Endothelial cell (in vitro differentiated cells): ENCODE results near the gene GPN2. TPM values are rescaled to one million over a fixed set of nuclear protein-coding genes. Genes with fewer than 3 reads are reported as not detected.
"Not testable (repeated sequence)": the region's sequence is repeated elsewhere in the genome, so short reads cannot be mapped to it uniquely, and the experiment has no call there.

Source experiments
- DNase-seq: peaks from one replicate; pipeline ENCODE4 v3.0.0; 2021; ENCODE audit warnings: low spot score
- H3K27ac Mint-ChIP-seq: one replicate; pipeline ENCODE4 v1.8.0; 2021; ENCODE audit warnings: mixed read lengths, inconsistent platforms; ENCODE audit not compliant: unreplicated experiment
- H3K27me3 Mint-ChIP-seq: one replicate; pipeline ENCODE4 v1.8.0; 2021; ENCODE audit warnings: mild to moderate bottlenecking, moderate library complexity, mixed read lengths, inconsistent platforms; ENCODE audit not compliant: unreplicated experiment
- H3K36me3 Mint-ChIP-seq: one replicate; pipeline ENCODE4 v1.8.0; 2021; ENCODE audit warnings: mild to moderate bottlenecking, low read depth, mixed read lengths, inconsistent platforms; ENCODE audit not compliant: unreplicated experiment
- H3K4me1 Mint-ChIP-seq: one replicate; pipeline ENCODE4 v1.8.0; 2021; ENCODE audit warnings: mild to moderate bottlenecking, mixed read lengths, inconsistent platforms; ENCODE audit not compliant: unreplicated experiment
- H3K4me3 Mint-ChIP-seq: one replicate; pipeline ENCODE4 v1.8.0; 2021; ENCODE audit warnings: mild to moderate bottlenecking, mixed read lengths, inconsistent platforms; ENCODE audit not compliant: unreplicated experiment
- H3K9me3 Mint-ChIP-seq: one replicate; pipeline ENCODE4 v1.8.0; 2021; ENCODE audit warnings: mixed read lengths, inconsistent platforms; ENCODE audit not compliant: unreplicated experiment
- total RNA-seq: library from RNA; stranded (reverse); fragmentation: NEBNext Ultra II Directional; extraction: Animal tissue kit (Norgen Biotek cat#: 25700); gene quantifications from one replicate; pipeline ENCODE4 v1.2.1, GENCODE V29; 2021; ENCODE audit not compliant: unreplicated experiment
- TF ChIP-seq, protein P1 (sequence below): fragments of 200-600 bp; sonication (generic); IDR thresholded peaks from one replicate; pipeline ENCODE4 v1.5.0; 2021; ENCODE audit warnings: antibody characterized with exemption; ENCODE audit not compliant: unreplicated experiment

The GPN2 gene
- total RNA-seq, 1 donor from 2014 or later, result 31.4 TPM

DNA sequence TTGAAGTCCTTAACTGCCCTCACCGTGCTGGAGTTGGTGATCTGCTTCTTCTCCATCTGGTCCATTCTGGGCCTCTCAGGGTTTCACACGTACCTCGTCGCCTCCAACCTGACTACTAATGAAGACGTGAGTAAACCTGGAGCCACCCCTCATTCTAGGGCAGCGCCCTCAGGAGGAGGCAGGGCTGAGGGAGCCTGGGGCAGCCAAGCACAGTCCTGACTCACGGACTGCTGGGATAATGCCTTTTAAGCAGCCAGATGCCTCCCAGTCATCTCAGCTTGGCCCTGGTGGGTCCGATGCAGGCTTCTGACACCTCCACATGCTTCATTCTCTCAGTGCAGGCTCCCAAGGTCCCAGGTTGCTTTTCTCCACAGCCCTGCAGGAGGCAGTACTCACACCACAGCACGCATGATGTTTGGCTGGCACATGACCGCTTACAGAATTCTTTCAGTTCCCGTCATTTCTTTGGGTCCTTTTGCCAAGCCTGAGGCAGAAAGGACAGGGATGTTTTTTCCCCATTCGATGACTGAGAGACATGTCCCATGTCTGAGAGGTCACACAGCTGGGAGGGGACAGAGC, 38.9 kb downstream of the GPN2 start:
- H3K9me3 Mint-ChIP-seq, result no peaks in the 10 kb centered on the region
- no peak overlapping the region for H3K27ac Mint-ChIP-seq
- TF ChIP-seq, protein P1, sequence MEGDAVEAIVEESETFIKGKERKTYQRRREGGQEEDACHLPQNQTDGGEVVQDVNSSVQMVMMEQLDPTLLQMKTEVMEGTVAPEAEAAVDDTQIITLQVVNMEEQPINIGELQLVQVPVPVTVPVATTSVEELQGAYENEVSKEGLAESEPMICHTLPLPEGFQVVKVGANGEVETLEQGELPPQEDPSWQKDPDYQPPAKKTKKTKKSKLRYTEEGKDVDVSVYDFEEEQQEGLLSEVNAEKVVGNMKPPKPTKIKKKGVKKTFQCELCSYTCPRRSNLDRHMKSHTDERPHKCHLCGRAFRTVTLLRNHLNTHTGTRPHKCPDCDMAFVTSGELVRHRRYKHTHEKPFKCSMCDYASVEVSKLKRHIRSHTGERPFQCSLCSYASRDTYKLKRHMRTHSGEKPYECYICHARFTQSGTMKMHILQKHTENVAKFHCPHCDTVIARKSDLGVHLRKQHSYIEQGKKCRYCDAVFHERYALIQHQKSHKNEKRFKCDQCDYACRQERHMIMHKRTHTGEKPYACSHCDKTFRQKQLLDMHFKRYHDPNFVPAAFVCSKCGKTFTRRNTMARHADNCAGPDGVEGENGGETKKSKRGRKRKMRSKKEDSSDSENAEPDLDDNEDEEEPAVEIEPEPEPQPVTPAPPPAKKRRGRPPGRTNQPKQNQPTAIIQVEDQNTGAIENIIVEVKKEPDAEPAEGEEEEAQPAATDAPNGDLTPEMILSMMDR, result no peak
- H3K36me3 Mint-ChIP-seq, result peaks cover 33% of the 10 kb centered on the region
- no peaks in the 10 kb centered on the region for H3K4me1 Mint-ChIP-seq
- no peak overlapping the region for H3K4me3 Mint-ChIP-seq
- DNase-seq, result no peak
- H3K27me3 Mint-ChIP-seq, result peaks cover 5% of the 10 kb centered on the region

DNA sequence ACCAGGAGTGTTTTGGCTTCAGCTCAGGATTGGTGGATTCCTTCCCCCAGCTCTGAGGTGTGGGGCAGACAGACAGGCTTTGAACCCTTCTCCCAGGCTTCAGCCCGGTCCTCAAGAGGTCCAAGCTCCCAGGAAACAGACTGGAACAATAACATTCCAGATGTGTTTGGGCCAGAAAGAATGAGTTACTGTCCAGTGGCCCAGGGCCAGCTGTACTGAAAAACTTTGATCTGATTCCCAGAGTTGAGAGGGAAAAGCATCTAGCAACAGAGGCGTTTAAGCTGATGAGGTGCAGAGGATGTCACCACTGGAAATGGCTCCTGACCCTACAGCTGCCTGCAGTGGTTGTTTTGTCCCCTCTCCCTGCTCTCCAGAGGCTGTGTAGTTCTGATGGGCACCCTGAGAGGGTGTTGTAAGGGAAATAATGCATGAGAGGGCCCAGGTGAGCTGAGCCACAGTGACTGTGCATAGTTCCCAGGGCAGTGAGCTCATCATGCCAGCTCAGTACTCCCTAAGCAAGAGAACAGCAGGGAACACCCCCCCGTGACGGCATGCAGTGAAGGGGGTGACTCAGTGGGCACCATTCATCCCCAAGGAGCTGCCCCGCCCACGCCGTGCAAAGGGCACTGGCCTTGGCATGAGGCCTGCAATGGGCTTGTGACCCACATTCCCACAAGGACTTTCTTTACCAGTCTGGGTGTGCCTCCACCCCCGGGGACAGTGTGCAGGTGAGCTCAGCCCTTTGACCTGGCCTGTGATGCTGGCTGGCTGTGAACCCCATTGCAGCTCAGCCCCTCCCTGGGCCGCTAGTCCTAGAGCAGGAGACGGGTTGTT, 40.9 kb downstream of the GPN2 start:
- no peak overlapping the region for H3K27ac Mint-ChIP-seq
- H3K27me3 Mint-ChIP-seq, result peaks cover 4% of the 10 kb centered on the region
- no peaks in the 10 kb centered on the region for H3K9me3 Mint-ChIP-seq
- peaks cover 28% of the 10 kb centered on the region for H3K36me3 Mint-ChIP-seq
- no peak overlapping the region for H3K4me3 Mint-ChIP-seq
- TF ChIP-seq, protein P1, result no peak
- H3K4me1 Mint-ChIP-seq, result no peaks in the 10 kb centered on the region
- no peak for DNase-seq

DNA sequence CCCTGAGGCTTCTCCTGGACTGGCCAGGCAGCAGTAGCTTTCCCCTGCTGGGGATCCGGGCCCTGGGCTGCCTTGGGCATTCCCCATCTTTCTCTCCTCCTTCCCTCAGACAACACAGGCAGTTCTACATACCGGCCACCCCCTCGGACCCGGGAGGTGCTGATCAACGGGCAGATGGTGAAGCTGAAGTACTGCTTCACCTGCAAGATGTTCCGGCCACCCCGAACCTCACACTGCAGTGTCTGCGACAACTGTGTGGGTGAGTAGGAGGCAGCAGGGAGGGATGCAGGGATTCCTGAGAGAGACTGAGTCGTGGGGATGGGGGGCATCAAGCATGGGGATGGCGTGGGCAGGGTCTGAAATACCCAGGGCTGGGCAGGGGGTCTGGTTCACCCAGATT, 41.6 kb downstream of the GPN2 start:
- Mint-ChIP-seq H3K4me1 (no peaks in the 10 kb centered on the region), H3K27me3 (peaks cover 4% of the 10 kb centered on the region), H3K9me3 (no peaks in the 10 kb centered on the region), H3K27ac (no peak overlapping the region), H3K36me3 (peaks cover 28% of the 10 kb centered on the region), H3K4me3 (no peak overlapping the region)
- no peak for DNase-seq
- TF ChIP-seq, protein P1, result no peak

DNA sequence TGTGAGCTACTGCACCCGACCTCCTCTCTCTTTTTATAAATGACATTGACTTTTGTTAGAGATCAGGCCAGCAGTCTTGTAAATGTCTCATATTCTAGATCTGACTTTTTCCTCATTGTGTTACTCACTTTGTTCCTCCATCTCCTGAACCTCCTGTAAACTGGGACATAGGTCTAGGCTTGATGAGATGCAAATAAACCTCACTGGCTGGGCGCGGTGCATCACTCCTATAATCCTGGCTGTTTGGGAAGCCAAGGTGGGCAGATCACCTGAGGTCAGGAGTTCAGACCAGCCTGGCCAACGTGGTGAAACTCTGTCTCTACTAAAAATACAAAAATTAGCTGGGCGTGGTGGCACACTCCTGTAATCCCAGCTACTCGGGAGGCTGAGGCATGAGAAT, 42.3 kb downstream of the GPN2 start:
- not testable (repeated sequence) for H3K4me3 Mint-ChIP-seq, H3K27me3 Mint-ChIP-seq, H3K27ac Mint-ChIP-seq, H3K4me1 Mint-ChIP-seq, DNase-seq, H3K9me3 Mint-ChIP-seq
- H3K36me3 Mint-ChIP-seq, result peaks cover 28% of the 10 kb centered on the region

DNA sequence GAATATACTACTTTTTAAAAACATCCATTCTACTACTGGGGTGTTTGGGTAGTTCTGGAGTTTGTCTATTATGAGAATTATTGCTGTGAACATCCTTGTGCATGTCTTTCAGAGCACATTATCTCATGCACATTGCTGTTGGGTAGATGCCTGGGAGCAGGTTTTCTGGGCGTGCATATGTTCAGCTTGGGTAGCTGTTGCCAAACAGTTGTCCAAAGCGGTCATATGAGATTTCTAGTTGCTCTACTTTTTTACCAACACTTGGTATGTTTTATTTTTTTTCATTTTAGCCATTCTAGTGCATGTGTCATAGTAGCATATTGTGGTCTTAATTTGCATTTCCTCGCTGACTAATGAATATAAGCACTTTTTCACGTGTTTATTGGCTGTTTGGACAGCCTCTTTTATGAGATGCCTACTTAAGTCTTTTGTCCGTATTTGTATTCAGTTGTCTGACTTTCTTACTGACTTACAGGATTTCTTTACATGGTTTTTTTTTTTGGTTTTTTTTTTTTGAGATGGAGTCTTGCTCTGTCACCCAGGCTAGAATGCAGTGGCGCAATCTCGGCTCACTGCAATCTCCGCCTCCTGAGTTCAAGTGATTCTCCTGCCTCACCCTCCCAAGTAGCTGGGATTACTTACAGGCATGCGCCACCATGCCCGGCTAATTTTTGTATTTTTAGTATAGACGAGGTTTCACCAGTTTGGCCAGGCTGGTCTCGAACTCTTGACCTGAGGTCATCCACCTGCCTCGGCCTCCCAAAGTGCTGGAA, 45.5 kb downstream of the GPN2 start:
- no peak overlapping the region for H3K27ac Mint-ChIP-seq
- TF ChIP-seq, protein P1, result no peak
- H3K9me3 Mint-ChIP-seq, result no peaks in the 10 kb centered on the region
- H3K36me3 Mint-ChIP-seq, result peaks cover 13% of the 10 kb centered on the region
- peaks cover 4% of the 10 kb centered on the region for H3K27me3 Mint-ChIP-seq
- H3K4me3 Mint-ChIP-seq, result no peak overlapping the region
- DNase-seq, result no peak
- no peaks in the 10 kb centered on the region for H3K4me1 Mint-ChIP-seq
